CD8-positive, alpha-beta memory T cell (primary cell): Measurements from ENCODE around the gene TMEM89. TPM values are rescaled to one million over a fixed set of nuclear protein-coding genes. Genes with fewer than 3 reads are reported as not detected.
A peak's percentile ranks its signal among the peaks of the same experiment; 100 is the strongest.

Experiments used
- CTCF ChIA-PET: fragments of 350-600 bp; sonication (Branson Sonifier 250); formaldehyde crosslinking; loops from one replicate; lab custom pipeline; 2021; ENCODE audit warnings: antibody characterized with exemption; lab: Charles Lee
- POLR2A ChIA-PET: fragments of 350-600 bp; sonication (Branson Sonifier 250); formaldehyde crosslinking; loops from one replicate; lab custom pipeline; 2021; ENCODE audit warnings: antibody characterized with exemption; lab: Charles Lee
- DNase-seq, 5 donors: peaks; one replicate each; pipeline versions ENCODE4 v3.0.0 to v3.0.0-alpha.2; 2020 to 2022; ENCODE audit warnings: mixed read lengths in 1 of 5
- H3K27ac ChIP-seq: one replicate; pipeline ENCODE4 v1.7.0; 2013; ENCODE audit warnings: low read depth, mild to moderate bottlenecking, low read length, moderate library complexity
- H3K27me3 ChIP-seq: 2 replicates; pipeline ENCODE4 v1.7.0; 2013; ENCODE audit warnings: low read length, mild to moderate bottlenecking; ENCODE audit not compliant: insufficient read depth, poor library complexity, severe bottlenecking
- H3K36me3 ChIP-seq: 2 replicates; pipeline ENCODE4 v1.7.0; 2013; ENCODE audit warnings: mild to moderate bottlenecking, low read length, moderate library complexity; ENCODE audit not compliant: insufficient read depth
- H3K4me1 ChIP-seq: 2 replicates; pipeline ENCODE4 v1.7.0; 2013; ENCODE audit warnings: mild to moderate bottlenecking, low read length, moderate library complexity; ENCODE audit not compliant: insufficient read depth
- H3K4me3 ChIP-seq: 2 replicates; pipeline ENCODE4 v1.7.0; 2013; ENCODE audit warnings: mild to moderate bottlenecking, low read length
- H3K9me3 ChIP-seq: 2 replicates; pipeline ENCODE4 v1.7.0; 2013; ENCODE audit warnings: mild to moderate bottlenecking, low read length
- H3K27ac Mint-ChIP-seq, 8 donors: one replicate each; pipeline ENCODE4 v1.8.0; 2020 to 2021; ENCODE audit warnings: mixed read lengths in 8 of 8, mild to moderate bottlenecking in 6 of 8, inconsistent platforms in 3 of 8, moderate library complexity in 3 of 8
- H3K27me3 Mint-ChIP-seq, 2 donors: one replicate each; pipeline ENCODE4 v1.8.0; 2020 to 2021; ENCODE audit warnings: mixed read lengths in 2 of 2, mild to moderate bottlenecking in 1 of 2, moderate library complexity in 1 of 2
- H3K36me3 Mint-ChIP-seq, 3 donors: one replicate each; pipeline ENCODE4 v1.8.0; 2020 to 2021; ENCODE audit warnings: mixed read lengths in 3 of 3, inconsistent platforms in 1 of 3, mild to moderate bottlenecking in 1 of 3
- H3K4me1 Mint-ChIP-seq, 3 donors: one replicate each; pipeline ENCODE4 v1.8.0; 2020 to 2021; ENCODE audit warnings: mixed read lengths in 3 of 3, inconsistent platforms in 1 of 3, mild to moderate bottlenecking in 1 of 3
- H3K4me3 Mint-ChIP-seq, 7 donors: one replicate each; pipeline ENCODE4 v1.8.0; 2020 to 2021; ENCODE audit warnings: mixed read lengths in 7 of 7, mild to moderate bottlenecking in 6 of 7, moderate library complexity in 4 of 7, inconsistent platforms in 2 of 7
- H3K9me3 Mint-ChIP-seq, 5 donors: one replicate each; pipeline ENCODE4 v1.8.0; 2020 to 2022; ENCODE audit warnings: mixed read lengths in 5 of 5, mild to moderate bottlenecking in 3 of 5, moderate library complexity in 2 of 5, inconsistent platforms in 1 of 5
- polyA plus RNA-seq: library from polyadenylated mRNA; unstranded; fragments of 300-500 nt; fragmentation: Illumina TruSeq; gene quantifications from one replicate; pipeline ENCODE4 v1.2.3, GENCODE V29; 2021
- total RNA-seq, 2 experiments: library from RNA; stranded (reverse); gene quantifications; one replicate each; pipeline ENCODE4 v1.2.3, GENCODE V29; 2021

TMEM89 gene
- total and polyA plus RNA-seq, 3 experiments from 2014 or later = not detected

DNA sequence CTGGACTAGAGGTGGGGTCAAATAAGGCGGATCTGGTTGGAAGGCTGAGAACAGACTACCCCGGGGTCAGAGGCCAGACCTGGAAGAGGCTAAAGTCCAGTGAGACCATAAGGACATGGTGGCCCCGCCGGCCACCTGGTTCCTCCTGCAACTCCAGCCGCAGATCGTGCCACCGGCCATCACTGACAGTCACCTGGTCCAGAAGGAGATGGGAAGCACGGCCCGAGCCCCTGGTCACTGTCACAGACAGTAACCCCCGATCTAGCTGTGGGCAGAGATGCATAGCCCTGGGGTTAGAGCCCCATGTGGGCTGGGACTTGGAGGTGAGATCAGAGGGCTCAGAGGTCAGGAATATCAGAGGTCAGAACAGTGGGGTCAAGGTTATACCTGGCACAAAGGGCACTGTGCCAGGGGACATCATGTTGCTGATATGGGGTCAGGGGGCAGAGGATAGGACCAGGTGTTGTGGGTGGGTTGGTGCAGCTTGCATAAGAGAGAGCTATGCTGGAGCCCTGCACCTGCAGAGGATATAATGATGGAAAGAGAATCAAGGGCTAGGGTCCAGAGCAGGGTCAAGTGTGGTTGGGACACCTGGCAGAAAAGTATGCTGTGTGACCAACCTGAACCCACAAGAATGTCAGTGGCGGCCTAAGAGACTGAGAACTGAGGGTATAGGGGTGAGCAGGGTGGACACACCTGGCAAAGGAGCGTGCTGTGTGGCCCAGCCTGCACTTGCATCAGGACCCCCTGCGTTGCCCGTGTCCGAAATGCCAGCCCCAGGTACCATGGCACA, 31.6 kb upstream of the TMEM89 start:
- Histone ChIP-seq H3K36me3 (no peaks in the 10 kb centered on the region), H3K4me3 (no peak overlapping the region), H3K27me3 (no peaks in the 10 kb centered on the region), H3K27ac (no peak overlapping the region), H3K4me1 (peaks cover 12% of the 10 kb centered on the region), H3K9me3 (no peaks in the 10 kb centered on the region)
- no peak for DNase-seq
- POLR2A ChIA-PET = no interaction called here
- H3K4me3 Mint-ChIP-seq = peak overlapping the region in 1 of 7 donors; percentile 72
- H3K4me1 Mint-ChIP-seq = peaks cover 4 to 27% (median 5%) of the 10 kb centered on the region in 3 donors
- H3K27me3 Mint-ChIP-seq = no peaks in the 10 kb centered on the region
- CTCF ChIA-PET = no interaction called here
- no peaks in the 10 kb centered on the region for H3K9me3 Mint-ChIP-seq
- H3K27ac Mint-ChIP-seq = peak overlapping the region in 3 of 8 donors; percentile 28 to 70 (median 54)
- H3K36me3 Mint-ChIP-seq = peaks cover 0 to 20% (median 0%) of the 10 kb centered on the region in 3 donors

DNA sequence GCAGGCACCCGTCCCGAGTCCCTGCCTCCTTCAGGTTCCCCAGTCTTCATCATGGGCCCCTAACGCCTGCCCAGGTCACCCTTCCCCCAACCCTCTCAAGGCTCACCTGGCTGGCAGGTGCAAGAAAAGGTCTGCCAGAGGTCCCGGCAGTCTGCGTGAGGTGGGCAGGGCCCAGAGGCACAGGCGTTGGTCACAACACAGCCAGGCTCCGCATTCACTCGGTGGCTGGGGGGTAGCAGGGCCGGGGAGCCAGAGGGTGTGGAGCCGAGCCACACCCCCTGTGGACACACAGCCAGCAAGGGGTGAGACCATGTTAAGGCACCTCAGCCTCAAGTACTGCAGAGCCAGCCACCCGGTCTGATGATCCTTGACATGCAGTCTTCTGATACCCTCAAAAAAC, 30.2 kb upstream of the TMEM89 start:
- no peaks in the 10 kb centered on the region for H3K9me3 Mint-ChIP-seq
- Histone ChIP-seq H3K4me3 (no peak overlapping the region), H3K9me3 (no peaks in the 10 kb centered on the region), H3K27me3 (no peaks in the 10 kb centered on the region), H3K4me1 (peaks cover 10% of the 10 kb centered on the region), H3K27ac (no peak overlapping the region), H3K36me3 (no peaks in the 10 kb centered on the region)
- peaks cover 0 to 21% (median 0%) of the 10 kb centered on the region in 3 donors for H3K36me3 Mint-ChIP-seq
- ChIA-PET CTCF (no interaction called here), POLR2A (no interaction called here)
- no peak for DNase-seq
- no peak overlapping the region for H3K27ac Mint-ChIP-seq
- no peaks in the 10 kb centered on the region for H3K27me3 Mint-ChIP-seq
- peak overlapping the region in 1 of 7 donors; percentile 37 for H3K4me3 Mint-ChIP-seq
- H3K4me1 Mint-ChIP-seq = peaks cover 0 to 16% (median 4%) of the 10 kb centered on the region in 3 donors

DNA sequence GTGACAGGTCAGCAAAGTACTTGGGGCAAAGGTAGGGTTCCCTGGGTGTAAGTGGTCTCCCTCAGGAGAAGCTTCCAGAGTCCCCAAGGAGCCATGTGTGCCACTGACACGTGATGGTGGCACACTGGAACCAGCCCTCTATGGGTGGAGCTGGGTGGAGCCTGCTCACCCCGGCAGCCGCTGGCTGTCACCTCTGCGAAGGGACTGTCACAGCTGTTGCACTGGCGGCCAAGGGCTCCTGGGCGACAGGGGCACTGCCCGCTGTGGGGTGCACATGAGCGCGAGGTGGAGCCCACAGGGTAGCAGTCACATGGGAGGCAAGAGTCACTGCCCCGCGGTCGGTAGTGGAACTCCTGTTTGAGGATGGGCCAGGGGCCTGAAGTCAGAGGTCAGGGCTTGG, 29.2 kb upstream of the TMEM89 start:
- peaks cover 0 to 24% (median 0%) of the 10 kb centered on the region in 3 donors for H3K36me3 Mint-ChIP-seq
- no peak overlapping the region for H3K4me3 Mint-ChIP-seq
- no peaks in the 10 kb centered on the region for H3K27me3 Mint-ChIP-seq
- ChIA-PET CTCF (no interaction called here), POLR2A (no interaction called here)
- H3K9me3 ChIP-seq = no peaks in the 10 kb centered on the region
- H3K36me3 ChIP-seq = no peaks in the 10 kb centered on the region
- H3K4me1 ChIP-seq = peaks cover 6% of the 10 kb centered on the region
- H3K27ac ChIP-seq = no peak overlapping the region
- no peak overlapping the region for H3K4me3 ChIP-seq
- H3K4me1 Mint-ChIP-seq = peaks cover 0 to 9% (median 4%) of the 10 kb centered on the region in 3 donors
- no peak for DNase-seq
- H3K27ac Mint-ChIP-seq = no peak overlapping the region
- H3K27me3 ChIP-seq = no peaks in the 10 kb centered on the region
- no peaks in the 10 kb centered on the region for H3K9me3 Mint-ChIP-seq

DNA sequence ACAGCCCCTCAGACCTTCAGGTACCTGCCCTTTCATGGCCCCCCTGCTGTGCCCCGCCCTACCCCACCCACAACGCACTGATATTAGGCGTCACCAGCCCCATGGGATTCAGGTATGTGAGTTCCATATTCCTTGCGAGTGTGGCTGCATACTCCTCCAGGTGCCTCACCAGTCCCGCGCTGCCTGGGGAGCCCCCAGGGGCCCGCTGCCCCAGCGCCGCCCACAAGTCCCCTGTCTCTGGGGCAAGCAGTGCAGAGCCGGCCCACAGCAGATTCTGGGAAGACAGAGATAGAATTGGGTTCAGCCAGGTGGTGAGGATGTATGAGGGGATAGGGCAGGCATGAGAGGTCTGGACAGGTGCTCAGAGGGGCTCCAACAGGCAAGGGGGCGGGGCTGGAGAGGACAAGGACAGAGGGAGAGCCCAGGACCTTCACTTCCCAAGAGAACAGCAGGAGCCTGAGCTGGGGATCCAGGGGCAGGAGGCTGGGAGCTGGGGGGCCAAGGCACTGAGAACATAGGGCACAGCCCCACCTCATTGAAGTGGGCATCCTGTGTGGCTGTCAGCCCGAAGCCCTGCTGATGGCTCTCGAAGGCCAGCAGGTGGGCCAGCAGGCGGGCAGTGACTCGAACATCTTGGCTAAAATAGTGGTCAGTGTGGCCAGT, 26.8 kb upstream of the TMEM89 start:
- CTCF ChIA-PET = no interaction called here
- no peak overlapping the region for H3K27ac ChIP-seq
- no peaks in the 10 kb centered on the region for H3K4me1 Mint-ChIP-seq
- no peaks in the 10 kb centered on the region for H3K27me3 Mint-ChIP-seq
- H3K27me3 ChIP-seq = no peaks in the 10 kb centered on the region
- DNase-seq = no peak
- H3K4me3 ChIP-seq = no peak overlapping the region
- H3K4me1 ChIP-seq = no peaks in the 10 kb centered on the region
- H3K9me3 ChIP-seq = no peaks in the 10 kb centered on the region
- H3K36me3 Mint-ChIP-seq = peaks cover 0 to 27% (median 0%) of the 10 kb centered on the region in 3 donors
- POLR2A ChIA-PET = no interaction called here
- no peak overlapping the region for H3K4me3 Mint-ChIP-seq
- H3K27ac Mint-ChIP-seq = no peak overlapping the region
- H3K36me3 ChIP-seq = no peaks in the 10 kb centered on the region
- H3K9me3 Mint-ChIP-seq = no peaks in the 10 kb centered on the region

DNA sequence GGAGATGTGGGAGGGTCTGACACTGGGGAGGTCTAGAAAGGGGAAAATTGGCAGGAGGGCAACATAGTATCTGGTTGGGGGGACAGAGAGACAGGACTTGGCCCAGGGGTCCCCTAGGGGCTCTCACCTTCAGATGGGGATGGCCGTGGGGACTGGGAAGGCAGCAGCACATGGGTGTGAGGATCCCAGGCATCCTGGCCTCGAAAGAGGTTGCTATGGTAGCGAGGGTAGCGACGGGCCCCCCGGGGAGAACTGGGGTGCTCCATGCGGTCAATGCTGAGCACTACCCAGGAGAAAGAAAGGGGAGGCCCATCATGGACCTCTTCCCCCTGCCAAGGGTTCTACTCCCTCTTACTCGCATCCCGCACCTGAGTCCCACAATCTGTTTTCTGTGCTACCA, 26.1 kb upstream of the TMEM89 start:
- no peaks in the 10 kb centered on the region for H3K9me3 Mint-ChIP-seq
- H3K27ac Mint-ChIP-seq = no peak overlapping the region
- Histone ChIP-seq H3K36me3 (no peaks in the 10 kb centered on the region), H3K9me3 (no peaks in the 10 kb centered on the region), H3K27ac (no peak overlapping the region), H3K4me3 (no peak overlapping the region), H3K27me3 (no peaks in the 10 kb centered on the region), H3K4me1 (no peaks in the 10 kb centered on the region)
- no peaks in the 10 kb centered on the region for H3K27me3 Mint-ChIP-seq
- DNase-seq = no peak
- peaks cover 0 to 26% (median 0%) of the 10 kb centered on the region in 3 donors for H3K36me3 Mint-ChIP-seq
- ChIA-PET POLR2A (no interaction called here), CTCF (no interaction called here)
- no peak overlapping the region for H3K4me3 Mint-ChIP-seq
- no peaks in the 10 kb centered on the region for H3K4me1 Mint-ChIP-seq

DNA sequence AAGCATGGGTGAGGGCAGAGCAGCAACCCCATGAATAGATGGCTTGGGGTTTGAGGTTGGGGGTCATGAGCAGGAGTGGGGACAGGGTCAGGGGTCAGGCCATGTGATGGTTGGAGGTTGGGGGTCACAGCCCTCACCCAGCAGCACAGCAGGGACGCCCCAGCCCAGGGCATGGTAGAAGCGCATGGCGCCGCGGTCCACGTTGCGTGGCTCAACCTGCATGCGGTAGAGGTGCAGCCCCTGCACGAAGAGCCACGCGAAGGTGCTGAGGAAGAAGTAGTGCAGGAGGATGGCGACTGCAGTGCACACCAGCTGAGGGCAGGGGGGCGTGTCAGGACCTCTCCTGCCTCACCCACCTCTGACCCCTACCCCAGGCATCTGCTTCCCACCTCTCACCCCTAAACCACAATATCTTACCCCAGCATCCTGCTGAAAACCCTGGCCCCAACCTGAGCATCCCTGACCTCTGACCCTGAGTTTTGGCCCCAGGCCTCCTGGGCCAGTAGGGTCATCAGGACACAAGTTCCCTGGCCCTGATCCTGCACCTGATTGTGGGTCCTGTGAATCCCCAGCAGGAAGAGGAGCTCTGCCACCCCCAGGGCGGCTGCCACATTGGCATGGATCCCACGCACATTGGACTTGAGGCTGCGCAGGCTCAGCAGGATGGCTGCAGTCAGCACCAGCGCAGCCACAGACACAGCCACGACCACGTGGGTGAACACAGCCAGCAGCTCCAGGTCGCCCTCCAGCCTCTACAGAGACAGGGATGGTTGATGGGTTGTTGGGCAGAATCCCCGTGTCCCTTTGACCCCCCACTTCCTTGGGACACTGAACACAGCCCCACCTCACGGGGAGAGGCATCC, 23.6 kb upstream of the TMEM89 start:
- Histone ChIP-seq H3K36me3 (no peaks in the 10 kb centered on the region), H3K9me3 (no peaks in the 10 kb centered on the region), H3K4me3 (no peak overlapping the region), H3K27ac (no peak overlapping the region), H3K27me3 (no peaks in the 10 kb centered on the region), H3K4me1 (no peaks in the 10 kb centered on the region)
- no peak overlapping the region for H3K27ac Mint-ChIP-seq
- no peaks in the 10 kb centered on the region for H3K9me3 Mint-ChIP-seq
- CTCF ChIA-PET = interaction anchor here (0.6 to 1.4 kb wide), 2 partner anchors 10 to 22 kb away, joined by 4 to 6 read pairs; partner anchors contain the start of gene SLC26A6
- peaks cover 0 to 26% (median 0%) of the 10 kb centered on the region in 3 donors for H3K36me3 Mint-ChIP-seq
- POLR2A ChIA-PET = no interaction called here
- no peaks in the 10 kb centered on the region for H3K4me1 Mint-ChIP-seq
- no peak overlapping the region for H3K4me3 Mint-ChIP-seq
- H3K27me3 Mint-ChIP-seq = no peaks in the 10 kb centered on the region
- no peak for DNase-seq

DNA sequence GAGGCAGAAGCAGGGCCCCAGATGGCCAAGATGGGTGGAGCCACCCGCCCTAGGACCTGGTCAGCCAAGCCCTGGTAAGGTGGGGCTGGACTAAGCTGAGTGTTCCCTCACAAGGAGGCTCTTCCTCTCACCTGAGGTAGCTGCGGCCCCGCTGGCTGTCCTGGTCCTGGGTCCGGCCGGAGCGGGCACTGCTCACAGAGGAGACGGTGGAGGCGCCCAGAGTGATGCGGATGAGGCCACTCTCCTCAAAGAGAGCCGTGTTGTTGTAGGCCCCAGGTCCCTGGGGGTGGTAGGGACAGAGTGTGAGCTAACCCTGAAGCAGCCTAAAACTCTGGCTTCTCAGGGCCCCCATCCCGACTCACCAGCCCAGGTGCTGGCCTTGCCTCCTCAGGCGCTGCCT, 21.0 kb upstream of the TMEM89 start:
- H3K9me3 ChIP-seq = no peaks in the 10 kb centered on the region
- H3K4me1 ChIP-seq = no peaks in the 10 kb centered on the region
- no peaks in the 10 kb centered on the region for H3K36me3 ChIP-seq
- no peak overlapping the region for H3K4me3 Mint-ChIP-seq
- no peak for DNase-seq
- ChIA-PET POLR2A (no interaction called here), CTCF (no interaction called here)
- peaks cover 0 to 1% of the 10 kb centered on the region in 2 donors for H3K27me3 Mint-ChIP-seq
- no peaks in the 10 kb centered on the region for H3K9me3 Mint-ChIP-seq
- H3K4me1 Mint-ChIP-seq = no peaks in the 10 kb centered on the region
- H3K36me3 Mint-ChIP-seq = peaks cover 0 to 25% (median 0%) of the 10 kb centered on the region in 3 donors
- no peak overlapping the region for H3K27ac Mint-ChIP-seq
- no peak overlapping the region for H3K4me3 ChIP-seq
- H3K27me3 ChIP-seq = no peaks in the 10 kb centered on the region
- no peak overlapping the region for H3K27ac ChIP-seq
